GM18507 (cell line): ENCODE data around the gene TMEM145.
A peak's percentile ranks its signal among the peaks of the same experiment; 100 is the strongest.
"Not testable (repeated sequence)": the region's sequence is repeated elsewhere in the genome, so short reads cannot be mapped to it uniquely, and the experiment has no call there.

ENCODE experiments used
- DNase-seq: peaks from one replicate; pipeline ENCODE4 v3.0.0; 2011; ENCODE audit warnings: low read depth; ENCODE audit not compliant: insufficient read length; ENCODE audit errors: extremely low spot score
- FAIRE-seq: peaks from 2 replicates; lab custom pipeline; 2011; peaks lifted over from hg19 to GRCh38; lab: Jason Lieb, UNC

TMEM145 gene

GRCh38 chr19:42313096-42313839 lies at the start of gene TMEM145:
Gene TMEM145, plus strand, starts transcription at chr19:42313309. Its CDS starts 68 bp downstream, at chr19:42313377.
- FAIRE-seq = no peak

GRCh38 chr19:42266105-42266504 lies 47.0 kb upstream of the TMEM145 start:
- not testable (repeated sequence) for FAIRE-seq, DNase-seq

More at GRCh38 chr19:42313096-42313839, at the start of gene TMEM145:
- DNase-seq = peak; percentile 54

GRCh38 chr19:42266928-42267603 lies 46.0 kb upstream of the TMEM145 start:
- DNase-seq, FAIRE-seq: not testable (repeated sequence)

GRCh38 chr19:42267644-42268141 lies 45.4 kb upstream of the TMEM145 start:
- DNase-seq = no peak
- FAIRE-seq = no peak

GRCh38 chr19:42268142-42268703 lies 44.9 kb upstream of the TMEM145 start:
- no peak for FAIRE-seq

GRCh38 chr19:42268704-42269477 lies 44.2 kb upstream of the TMEM145 start, which contains the start of gene CIC:
Gene CIC, plus strand, starts transcription at chr19:42269252. Its CDS starts 2,532 bp downstream, at chr19:42271784.
- DNase-seq (peak; percentile 81), FAIRE-seq (peak; percentile 100)

More at GRCh38 chr19:42268142-42268703, 44.9 kb upstream of the TMEM145 start:
- DNase-seq = peak; percentile 82

GRCh38 chr19:42269478-42270345 lies 43.4 kb upstream of the TMEM145 start:
- DNase-seq (no peak), FAIRE-seq (no peak)

GRCh38 chr19:42270346-42271044 lies 42.6 kb upstream of the TMEM145 start:
- no peak for DNase-seq
- peak; percentile 90 for FAIRE-seq

- FAIRE-seq (no peak), DNase-seq (no peak)
Measured at GRCh38 chr19:42271045-42271419, 42.1 kb upstream of the TMEM145 start.

- FAIRE-seq = no peak
- no peak for DNase-seq
Measured at GRCh38 chr19:42271861-42272534, 41.1 kb upstream of the TMEM145 start.

GRCh38 chr19:42272535-42272897 lies 40.6 kb upstream of the TMEM145 start:
- FAIRE-seq = no peak
- no peak for DNase-seq

- no peak for FAIRE-seq
Measured at GRCh38 chr19:42272989-42273406, 40.1 kb upstream of the TMEM145 start.

GRCh38 chr19:42273407-42274064 lies 39.6 kb upstream of the TMEM145 start:
- FAIRE-seq (no peak), DNase-seq (no peak)

More at GRCh38 chr19:42272989-42273406, 40.1 kb upstream of the TMEM145 start:
- no peak for DNase-seq

GRCh38 chr19:42274065-42274682 lies 38.9 kb upstream of the TMEM145 start:
- DNase-seq = no peak
- no peak for FAIRE-seq

- no peak for DNase-seq
- FAIRE-seq = no peak
Measured at GRCh38 chr19:42275103-42275502, 38.0 kb upstream of the TMEM145 start.

- no peak for DNase-seq
Measured at GRCh38 chr19:42275517-42275916, 37.6 kb upstream of the TMEM145 start.

GRCh38 chr19:42276284-42276683 lies 36.8 kb upstream of the TMEM145 start:
- DNase-seq (no peak), FAIRE-seq (no peak)

More at GRCh38 chr19:42275517-42275916, 37.6 kb upstream of the TMEM145 start:
- FAIRE-seq = no peak
